Measurements from ENCODE around the gene LRCH1.

Gene LRCH1

GRCh38 chr13:46593398-46593797 is 40.4 kb downstream of the LRCH1 start:
- peak; percentile 15 to 19 for DNase-seq (ENCODE audit: low read depth in 2 of 2)

- DNase-seq (ENCODE audit: low read depth in 2 of 2), result no peak
Measured at GRCh38 chr13:46594374-46595078, 41.6 kb downstream of the LRCH1 start.

- no peak for DNase-seq (ENCODE audit: low read depth in 2 of 2)
Measured at GRCh38 chr13:46595136-46595884, 42.3 kb downstream of the LRCH1 start.

- no peak for DNase-seq (ENCODE audit: low read depth in 2 of 2)
Measured at GRCh38 chr13:46595885-46596275, 42.9 kb downstream of the LRCH1 start.

GRCh38 chr13:46596466-46596865 is 43.5 kb downstream of the LRCH1 start:
- no peak for DNase-seq (ENCODE audit: low read depth in 2 of 2)

- DNase-seq (ENCODE audit: low read depth in 2 of 2), result no peak
Measured at GRCh38 chr13:46598140-46598819, 45.3 kb downstream of the LRCH1 start.

GRCh38 chr13:46598820-46599180 is 45.8 kb downstream of the LRCH1 start:
- no peak for DNase-seq (ENCODE audit: low read depth in 2 of 2)

GRCh38 chr13:46600943-46601311 is 48.0 kb downstream of the LRCH1 start:
- DNase-seq (ENCODE audit: low read depth in 2 of 2), result no peak

GRCh38 chr13:46602531-46602930 is 49.6 kb downstream of the LRCH1 start:
- DNase-seq (ENCODE audit: low read depth in 2 of 2), result no peak

GRCh38 chr13:46603165-46603603 is 50.2 kb downstream of the LRCH1 start:
- no peak for DNase-seq (ENCODE audit: low read depth in 2 of 2)

- DNase-seq (ENCODE audit: low read depth in 2 of 2), result no peak
Measured at GRCh38 chr13:46604226-46604990, 51.4 kb downstream of the LRCH1 start.

- no peak for DNase-seq (ENCODE audit: low read depth in 2 of 2)
Measured at GRCh38 chr13:46605076-46605824, 52.3 kb downstream of the LRCH1 start.

- DNase-seq (ENCODE audit: low read depth in 2 of 2), result no peak
Measured at GRCh38 chr13:46605825-46606554, 53.0 kb downstream of the LRCH1 start.

- DNase-seq (ENCODE audit: low read depth in 2 of 2), result no peak
Measured at GRCh38 chr13:46606970-46607369, 54.0 kb downstream of the LRCH1 start.

GRCh38 chr13:46607768-46608564 is 55.0 kb downstream of the LRCH1 start:
- DNase-seq (ENCODE audit: low read depth in 2 of 2), result no peak

GRCh38 chr13:46609052-46609451 is 56.1 kb downstream of the LRCH1 start:
- DNase-seq (ENCODE audit: low read depth in 2 of 2), result no peak

- no peak for DNase-seq (ENCODE audit: low read depth in 2 of 2)
Measured at GRCh38 chr13:46609726-46610125, 56.8 kb downstream of the LRCH1 start.

GRCh38 chr13:46612267-46612666 is 59.3 kb downstream of the LRCH1 start:
- DNase-seq (ENCODE audit: low read depth in 2 of 2), result no peak

- DNase-seq (ENCODE audit: low read depth in 2 of 2), result no peak
Measured at GRCh38 chr13:46613409-46614049, 60.6 kb downstream of the LRCH1 start.
